VCaP (cell line): ENCODE data around the gene LMF1.

Experiments used
- H3K27ac ChIP-seq: fragments of 450-650 bp; 2 replicates; pipeline ENCODE4 v1.5.1; 2017
- TF ChIP-seq, protein P1 (sequence below): fragments of 450-650 bp; conservative IDR thresholded peaks from 2 replicates; pipeline ENCODE4 v1.5.1; 2017; ENCODE audit warnings: mild to moderate bottlenecking, moderate library complexity

The LMF1 gene

DNA sequence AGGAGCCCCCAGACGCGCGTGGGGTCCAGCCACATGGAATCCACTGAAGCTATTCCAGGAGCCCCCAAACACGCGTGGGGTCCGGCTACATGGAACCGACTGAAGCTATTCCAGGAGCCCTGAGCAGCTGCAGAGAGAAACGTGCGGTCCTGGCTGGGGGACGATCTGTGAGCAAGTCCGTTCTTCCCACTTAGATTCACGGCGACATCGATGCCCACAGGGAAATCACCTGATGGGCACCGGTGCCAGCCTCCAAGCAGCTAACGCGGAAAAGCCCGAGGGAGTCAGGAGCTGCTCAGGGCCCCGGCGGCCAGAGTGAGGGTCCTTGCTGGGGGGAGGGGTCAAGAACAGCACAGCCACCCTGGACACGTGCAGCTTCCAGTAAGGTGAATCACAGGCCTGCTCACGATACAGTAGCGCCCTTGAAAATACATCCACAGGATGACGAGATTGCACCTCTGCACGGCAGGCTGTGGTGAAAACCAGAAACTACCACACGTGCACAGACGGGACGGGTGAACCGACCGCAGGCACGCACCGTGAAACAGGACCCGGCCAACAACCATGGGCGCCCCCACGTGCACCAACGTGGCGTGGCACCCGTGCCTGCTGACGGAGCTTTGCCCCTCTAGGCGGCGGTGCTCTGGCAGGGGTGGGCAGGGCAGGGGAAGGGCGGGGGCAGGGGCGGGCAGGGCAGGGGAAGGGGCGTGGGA, 92.6 kb downstream of the LMF1 start:
- TF ChIP-seq, protein P1, sequence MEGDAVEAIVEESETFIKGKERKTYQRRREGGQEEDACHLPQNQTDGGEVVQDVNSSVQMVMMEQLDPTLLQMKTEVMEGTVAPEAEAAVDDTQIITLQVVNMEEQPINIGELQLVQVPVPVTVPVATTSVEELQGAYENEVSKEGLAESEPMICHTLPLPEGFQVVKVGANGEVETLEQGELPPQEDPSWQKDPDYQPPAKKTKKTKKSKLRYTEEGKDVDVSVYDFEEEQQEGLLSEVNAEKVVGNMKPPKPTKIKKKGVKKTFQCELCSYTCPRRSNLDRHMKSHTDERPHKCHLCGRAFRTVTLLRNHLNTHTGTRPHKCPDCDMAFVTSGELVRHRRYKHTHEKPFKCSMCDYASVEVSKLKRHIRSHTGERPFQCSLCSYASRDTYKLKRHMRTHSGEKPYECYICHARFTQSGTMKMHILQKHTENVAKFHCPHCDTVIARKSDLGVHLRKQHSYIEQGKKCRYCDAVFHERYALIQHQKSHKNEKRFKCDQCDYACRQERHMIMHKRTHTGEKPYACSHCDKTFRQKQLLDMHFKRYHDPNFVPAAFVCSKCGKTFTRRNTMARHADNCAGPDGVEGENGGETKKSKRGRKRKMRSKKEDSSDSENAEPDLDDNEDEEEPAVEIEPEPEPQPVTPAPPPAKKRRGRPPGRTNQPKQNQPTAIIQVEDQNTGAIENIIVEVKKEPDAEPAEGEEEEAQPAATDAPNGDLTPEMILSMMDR = no peak
- H3K27ac ChIP-seq = no peak overlapping the region

DNA sequence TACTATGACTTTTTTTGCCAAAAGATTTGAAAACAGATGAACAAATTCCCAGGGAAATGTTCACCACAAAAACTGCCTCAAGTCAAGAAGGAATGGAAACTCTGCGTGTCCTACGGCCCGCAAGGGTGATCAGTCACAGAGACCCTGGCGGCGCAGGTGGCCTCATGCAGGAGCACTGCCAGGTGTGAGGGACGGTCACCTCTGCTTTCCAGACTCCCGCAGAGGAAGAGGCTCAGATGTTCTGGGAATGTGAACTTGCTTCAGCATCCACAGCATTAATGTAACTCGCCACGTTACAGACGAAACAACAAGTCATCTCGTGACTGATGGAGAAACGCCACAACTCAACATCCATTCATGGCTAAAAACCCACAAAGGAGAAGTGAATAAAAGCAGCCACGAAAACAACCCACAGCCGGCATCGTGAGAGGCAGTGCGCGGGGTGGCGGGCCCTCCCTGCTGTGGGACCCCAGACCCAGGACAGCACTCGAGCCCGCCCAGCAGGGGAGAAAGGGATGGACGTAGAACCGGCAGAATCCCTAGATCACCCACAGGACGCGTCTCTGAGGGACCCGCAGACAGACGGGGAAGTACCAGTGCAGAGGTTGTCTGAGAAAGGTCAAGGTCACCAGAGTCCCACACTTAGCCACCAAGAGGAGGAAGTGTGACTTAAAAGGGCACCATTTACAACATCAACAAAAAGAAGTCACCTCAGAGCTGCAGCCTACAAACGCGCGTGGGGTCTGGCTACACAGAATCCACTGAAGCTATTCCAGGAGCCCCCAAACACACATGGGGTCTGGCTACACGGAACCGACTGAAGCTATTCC, 93.3 kb downstream of the LMF1 start:
- TF ChIP-seq, protein P1 = no peak
- no peak overlapping the region for H3K27ac ChIP-seq

DNA sequence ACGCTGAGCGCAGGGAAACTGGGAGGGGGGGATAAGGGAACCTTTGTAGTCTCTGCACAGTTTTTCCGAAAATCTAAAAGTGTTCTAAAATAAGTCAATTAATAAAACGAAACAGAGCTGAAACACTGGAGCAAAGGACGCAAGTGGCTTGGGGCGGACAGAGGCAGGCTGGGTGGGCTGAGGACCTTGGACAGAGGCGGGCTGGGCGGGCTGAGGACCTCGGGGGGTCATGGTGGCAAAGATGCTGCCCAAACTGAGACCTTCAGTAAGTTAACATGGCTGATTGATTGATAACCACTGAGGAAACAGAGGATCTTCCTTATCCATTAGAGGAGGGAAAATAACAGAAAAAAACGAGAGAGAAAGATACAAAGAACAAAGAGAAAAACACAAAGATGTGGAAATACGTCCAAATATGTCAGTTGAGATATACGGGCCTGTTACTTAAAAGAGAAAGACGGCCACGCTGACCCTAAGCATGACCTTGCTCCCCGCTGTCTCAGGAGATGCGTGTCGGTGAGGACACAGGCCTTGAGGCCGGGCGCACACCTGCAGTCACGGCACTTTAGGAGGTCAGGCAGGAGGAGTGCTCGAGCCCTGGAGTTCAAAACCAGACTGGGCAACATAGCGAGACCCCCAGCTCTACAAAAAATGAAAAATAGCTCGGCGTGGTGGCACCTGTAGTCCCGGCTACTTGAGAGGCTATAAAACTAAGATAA, 94.1 kb downstream of the LMF1 start:
- no peak overlapping the region for H3K27ac ChIP-seq
- TF ChIP-seq, protein P1 = no peak

DNA sequence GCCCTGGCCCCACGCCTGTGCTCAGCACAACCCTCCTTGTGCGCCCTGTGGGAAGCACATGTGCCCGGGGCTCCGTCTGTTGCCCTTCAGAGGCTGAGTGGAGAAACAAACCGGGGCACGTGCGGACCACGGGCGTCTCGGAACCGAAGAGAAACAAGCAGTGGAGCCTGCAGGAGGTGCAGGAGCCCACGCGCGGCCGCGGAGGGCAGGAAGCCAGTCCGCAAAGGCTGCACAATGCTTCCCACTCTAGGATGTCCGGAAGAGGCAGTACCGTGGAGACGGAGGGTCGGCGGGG, 94.8 kb downstream of the LMF1 start:
- TF ChIP-seq, protein P1 = no peak
- no peak overlapping the region for H3K27ac ChIP-seq

DNA sequence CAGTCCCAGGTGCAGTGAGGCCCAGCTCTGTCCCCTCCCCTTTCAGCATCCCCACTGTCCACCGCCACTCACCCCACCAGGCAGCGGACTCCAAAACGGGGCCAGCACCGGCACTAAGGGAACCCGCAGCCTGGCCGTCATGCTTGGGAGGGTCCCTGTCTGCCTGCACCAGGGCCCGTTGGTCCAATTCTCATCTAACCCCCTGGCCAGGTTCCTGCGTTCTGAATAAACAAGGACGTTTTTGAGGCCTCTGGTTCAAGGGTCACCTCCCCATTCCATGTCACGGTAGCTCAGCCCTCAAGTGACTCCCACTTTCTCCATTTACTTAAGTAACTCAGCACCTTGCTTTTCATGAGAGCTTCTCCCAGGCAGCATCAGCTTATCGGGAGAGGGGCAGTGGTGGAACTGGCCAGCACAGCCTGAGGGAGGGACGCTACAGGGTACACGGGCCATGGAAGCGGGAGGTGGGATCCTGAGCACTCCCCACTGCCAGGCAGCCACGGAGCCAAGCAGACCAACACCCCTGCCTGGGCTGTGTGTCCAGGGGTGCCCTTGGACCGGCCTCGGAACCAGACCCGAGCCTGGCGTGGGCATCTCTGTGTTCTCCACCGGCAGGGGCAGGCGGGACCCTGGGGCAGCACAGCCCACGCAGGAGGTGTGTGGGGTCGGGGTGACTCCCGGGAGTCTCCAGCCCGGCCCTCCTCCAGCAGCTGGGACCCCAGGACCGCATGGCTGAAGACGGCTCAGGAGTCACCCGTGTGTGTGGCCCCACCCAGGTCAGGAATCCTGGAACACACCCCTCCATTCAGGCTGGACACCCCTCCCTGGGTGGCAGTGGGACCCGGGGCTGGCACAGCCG, 95.4 kb downstream of the LMF1 start:
- TF ChIP-seq, protein P1 = no peak
- no peak overlapping the region for H3K27ac ChIP-seq

DNA sequence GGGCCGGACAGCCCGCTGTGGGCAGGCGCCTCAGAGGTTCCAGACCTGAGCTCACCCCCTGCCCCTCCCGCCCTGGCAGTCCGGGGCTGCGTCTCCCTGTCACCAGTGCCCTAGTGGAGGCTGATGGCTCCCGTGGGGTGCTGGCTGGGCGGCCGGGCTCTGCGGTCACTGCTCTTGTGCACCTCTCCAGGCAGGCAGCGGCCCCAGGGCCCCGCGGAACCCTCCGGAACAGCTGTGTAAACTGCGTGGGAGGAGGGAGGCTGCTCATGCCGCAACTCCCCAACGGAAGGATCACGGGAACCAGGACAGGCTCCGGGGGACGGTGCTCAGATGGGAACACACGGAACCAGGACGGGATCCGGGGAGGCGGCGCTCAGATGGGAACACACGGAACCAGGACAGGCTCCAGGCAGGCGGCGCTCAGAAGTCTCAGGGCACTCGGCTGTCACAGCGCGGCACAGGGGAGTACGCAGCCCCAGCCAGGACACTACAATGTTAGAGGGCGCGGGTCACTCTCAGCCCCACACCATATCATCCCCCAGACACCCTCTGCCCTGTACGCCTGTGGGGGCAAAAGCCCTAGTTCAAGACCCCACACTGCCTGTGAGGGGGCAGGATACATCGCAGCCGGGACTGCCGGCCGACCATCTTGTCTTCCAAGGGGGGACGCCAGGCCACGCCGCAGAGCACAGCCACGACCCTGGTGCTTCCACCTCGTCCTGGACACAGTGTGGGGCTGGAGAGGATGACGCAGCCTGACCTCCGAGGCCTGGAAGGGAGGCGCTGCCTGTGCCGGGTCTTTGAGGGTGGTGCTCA, 96.2 kb downstream of the LMF1 start:
- TF ChIP-seq, protein P1 = no peak

More for the DNA sequence above, 96.2 kb downstream of the LMF1 start:
- H3K27ac ChIP-seq = no peak overlapping the region
